Motor neuron (in vitro differentiated cells): ENCODE data around the gene PTRH1. TPM values are rescaled to one million over a fixed set of nuclear protein-coding genes. Genes with fewer than 3 reads are reported as not detected.
"Not testable (repeated sequence)": the region's sequence is repeated elsewhere in the genome, so short reads cannot be mapped to it uniquely, and the experiment has no call there.

Experiments used
- ATAC-seq, 8 experiments: fragments of 200-7000 bp; cut with Tn5 transposase; replicated peaks in 6 of 8; 2 replicates each; pipeline ENCODE4 v1.8.0; 2021; ENCODE audit warnings: mild to moderate bottlenecking in 8 of 8, moderate library complexity in 8 of 8
- H3K27ac ChIP-seq, 2 donors: fragments of 250-450 bp; sonication (Bioruptor Pico); 2 replicates each; pipeline ENCODE4 v1.9.0; 2021; ENCODE audit warnings: antibody characterized with exemption in 2 of 2, mild to moderate bottlenecking in 2 of 2, moderate library complexity in 1 of 2
- H3K4me1 ChIP-seq, 2 donors: fragments of 250-450 bp; sonication (Bioruptor Pico); replicated peaks in 1 of 2; 2 replicates each; pipeline ENCODE4 v1.6.1; 2021; ENCODE audit warnings: antibody characterized with exemption in 2 of 2, mild to moderate bottlenecking in 2 of 2, moderate library complexity in 1 of 2
- H3K4me3 ChIP-seq, 5 donors: fragments of 250-450 bp; sonication (Bioruptor Pico); 2 replicates each; pipeline ENCODE4 v1.9.0; 2021; ENCODE audit warnings: antibody characterized with exemption in 5 of 5, mild to moderate bottlenecking in 5 of 5, moderate library complexity in 4 of 5
- WGBS, 10 experiments: fragments of 450-650 bp; shearing (Covaris generic); methylation state at CpG; one replicate each; pipeline ENCODE4 v1.0.0; 2022; 5-methylcytosine and 5-hydroxymethylcytosine counted together
- in situ Hi-C, 9 experiments: fragments of 400-800 bp; cut with MboI; loops; one replicate each; pipeline ENCODE4 v1.15.0; 2021; ENCODE audit warnings: low sequenced_read_pairs in 9 of 9, low pct_unique_long_range_greater_than_20kb in 2 of 9; ENCODE audit not compliant: unreplicated experiment in 9 of 9
- total RNA-seq, 8 experiments: library from RNA; unstranded; fragments of 300-600 nt; gene quantifications; 2 replicates each; pipeline versions ENCODE4 v1.2.3 to v1.2.4, GENCODE V29; 2022

Gene PTRH1, protein sequence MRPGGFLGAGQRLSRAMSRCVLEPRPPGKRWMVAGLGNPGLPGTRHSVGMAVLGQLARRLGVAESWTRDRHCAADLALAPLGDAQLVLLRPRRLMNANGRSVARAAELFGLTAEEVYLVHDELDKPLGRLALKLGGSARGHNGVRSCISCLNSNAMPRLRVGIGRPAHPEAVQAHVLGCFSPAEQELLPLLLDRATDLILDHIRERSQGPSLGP
- total RNA-seq = 10 to 100 TPM in 4 of 8 experiments, 1 to 10 TPM in 4; 6.1 to 48.9 (median 11.5) TPM

GRCh38 chr9:127715470-127716337 is at the start of gene PTRH1, which contains the start of gene TTC16:
Gene PTRH1 (minus strand): TSS chr9:127715663. CDS start chr9:127715639, 24 bp downstream.
Gene TTC16 (plus strand): TSS chr9:127716079. CDS start chr9:127716146, 67 bp downstream.
- Histone ChIP-seq H3K27ac (no peak within 1 kb of the TSS), H3K4me3 (peak within 1 kb of the TSS; percentile 53 to 86 (median 68)), H3K4me1 (peaks cover 18 to 23% of the 10 kb centered on the region in 2 donors)
- in situ Hi-C loops = loop anchor here in 1 of 9 experiments (10.0 kb wide), 1 partner anchor 121 kb away; no protein-coding TSS in a partner anchor
- 0 to 23% (median 1%) methylated on average over 1 to 20 of the region's 65 CpGs; no CpG with 5 or more reads in 4 of the 10 experiments for WGBS, 10 experiments
- peak; percentile 87 to 95 (median 92) for ATAC-seq

GRCh38 chr9:127763918-127764384 is 48.5 kb upstream of the PTRH1 start:
- no peak overlapping the region for H3K27ac ChIP-seq
- 10 to 100% (median 67%) methylated on average over 1 to 3 of the region's 7 CpGs; no CpG with 5 or more reads in 4 of the 10 experiments for WGBS, 10 experiments

DNA sequence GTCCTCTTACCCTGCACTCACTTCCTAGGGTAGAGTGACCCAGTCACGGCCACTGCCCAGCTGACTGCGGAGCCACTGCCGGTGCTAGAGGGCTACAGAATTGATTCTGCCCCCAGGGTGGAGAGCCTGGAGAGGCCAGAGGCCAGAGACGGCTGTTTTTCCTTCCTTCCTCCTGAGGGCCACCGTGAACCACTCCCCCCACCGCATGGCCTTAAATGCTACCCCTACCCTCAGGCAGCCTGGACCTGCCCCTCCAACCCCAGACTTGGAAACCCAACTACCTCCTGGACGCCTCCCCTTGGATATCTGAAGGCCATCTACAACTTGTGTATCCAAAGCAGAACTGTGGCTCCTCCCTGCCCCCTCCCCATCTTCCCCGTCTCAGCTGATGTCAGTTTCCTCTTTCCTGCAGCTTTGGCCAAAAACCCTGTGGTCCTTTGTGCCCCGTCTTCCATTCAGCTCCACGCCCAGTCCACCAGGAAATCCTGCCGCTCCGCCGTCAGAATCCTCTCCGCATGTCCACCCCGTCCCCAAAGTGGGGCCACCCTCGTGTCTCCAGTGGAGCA is 46.7 kb upstream of the PTRH1 start:
- 40 to 76% (median 49%) methylated on average over 1 to 5 of the region's 16 CpGs; no CpG with 5 or more reads in 6 of the 10 experiments for WGBS, 10 experiments
- H3K4me1 ChIP-seq = peaks cover 0 to 7% of the 10 kb centered on the region in 2 donors
- no peak overlapping the region for H3K27ac ChIP-seq
- peak in 2 of 8 experiments; percentile 10 to 11 for ATAC-seq
- H3K4me3 ChIP-seq = no peak overlapping the region
- in situ Hi-C loops = no loop called here

More at GRCh38 chr9:127763918-127764384, 48.5 kb upstream of the PTRH1 start:
- Histone ChIP-seq H3K4me1 (peaks cover 0 to 12% of the 10 kb centered on the region in 2 donors), H3K4me3 (no peak overlapping the region)
- ATAC-seq = peak in 5 of 8 experiments; percentile 2 to 68 (median 43)
- in situ Hi-C loops = no loop called here

GRCh38 chr9:127761491-127761956 is 46.1 kb upstream of the PTRH1 start:
- Histone ChIP-seq H3K27ac (no peak overlapping the region), H3K4me1 (peaks cover 0 to 7% of the 10 kb centered on the region in 2 donors), H3K4me3 (no peak overlapping the region)
- in situ Hi-C loops = no loop called here
- whole genome bisulfite sequencing, 10 experiments = 0 to 52% (median 35%) methylated on average over 1 to 2 of the region's 5 CpGs; no CpG with 5 or more reads in 4 of the 10 experiments
- ATAC-seq = peak in 6 of 8 experiments; percentile 9 to 66 (median 30)

GRCh38 chr9:127761061-127761460 is 45.6 kb upstream of the PTRH1 start:
- Histone ChIP-seq H3K27ac (no peak overlapping the region), H3K4me3 (no peak overlapping the region), H3K4me1 (peaks cover 0 to 7% of the 10 kb centered on the region in 2 donors)
- 76 to 100% (median 80%) methylated on average over 1 to 4 of the region's 5 CpGs; no CpG with 5 or more reads in 3 of the 10 experiments for WGBS, 10 experiments
- in situ Hi-C loops = no loop called here
- no peak for ATAC-seq

DNA sequence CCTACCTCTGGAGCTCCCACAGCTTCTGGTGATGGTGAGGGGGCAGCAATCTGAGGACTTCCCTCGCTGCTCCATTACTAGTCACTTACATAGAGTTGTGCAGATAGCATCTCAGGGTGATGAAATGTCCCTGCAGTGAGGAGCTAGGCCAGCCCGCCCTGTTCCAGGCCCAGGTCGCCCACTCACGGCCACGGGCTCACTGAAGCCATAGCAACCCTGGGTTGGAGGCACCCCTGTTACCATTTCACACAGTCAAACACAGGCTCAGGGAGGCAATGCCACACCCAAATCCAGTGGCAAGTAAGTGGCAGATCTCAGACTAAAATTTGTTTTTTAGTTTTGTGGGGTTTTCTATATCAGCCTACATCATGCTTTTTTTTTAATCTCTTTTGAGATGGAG is 43.4 kb upstream of the PTRH1 start:
- Histone ChIP-seq H3K4me3 (no peak overlapping the region), H3K27ac (no peak overlapping the region), H3K4me1 (peaks cover 0 to 7% of the 10 kb centered on the region in 2 donors)
- ATAC-seq = no peak
- in situ Hi-C loops = no loop called here
- 57 to 100% (median 72%) methylated on average over 1 to 3 of the region's 5 CpGs; no CpG with 5 or more reads in 5 of the 10 experiments for WGBS, 10 experiments

GRCh38 chr9:127756776-127757175 is 41.3 kb upstream of the PTRH1 start:
- H3K4me3 ChIP-seq, H3K27ac ChIP-seq, ATAC-seq, in situ Hi-C loops: not testable (repeated sequence)
- 31 to 81% (median 76%) methylated on average over 2 to 8 of the region's 11 CpGs; no CpG with 5 or more reads in 2 of the 10 experiments for WGBS, 10 experiments
- H3K4me1 ChIP-seq = peaks cover 6 to 14% of the 10 kb centered on the region in 2 donors

- no peak for ATAC-seq
- H3K4me1 ChIP-seq = peaks cover 2 to 14% of the 10 kb centered on the region in 2 donors
- 50 to 100% (median 80%) methylated on average over 1 to 2 of the region's 3 CpGs; no CpG with 5 or more reads in 5 of the 10 experiments for WGBS, 10 experiments
- in situ Hi-C loops = no loop called here
- H3K27ac ChIP-seq = no peak overlapping the region
- no peak overlapping the region for H3K4me3 ChIP-seq
Measured at GRCh38 chr9:127756233-127756632, 40.8 kb upstream of the PTRH1 start.

DNA sequence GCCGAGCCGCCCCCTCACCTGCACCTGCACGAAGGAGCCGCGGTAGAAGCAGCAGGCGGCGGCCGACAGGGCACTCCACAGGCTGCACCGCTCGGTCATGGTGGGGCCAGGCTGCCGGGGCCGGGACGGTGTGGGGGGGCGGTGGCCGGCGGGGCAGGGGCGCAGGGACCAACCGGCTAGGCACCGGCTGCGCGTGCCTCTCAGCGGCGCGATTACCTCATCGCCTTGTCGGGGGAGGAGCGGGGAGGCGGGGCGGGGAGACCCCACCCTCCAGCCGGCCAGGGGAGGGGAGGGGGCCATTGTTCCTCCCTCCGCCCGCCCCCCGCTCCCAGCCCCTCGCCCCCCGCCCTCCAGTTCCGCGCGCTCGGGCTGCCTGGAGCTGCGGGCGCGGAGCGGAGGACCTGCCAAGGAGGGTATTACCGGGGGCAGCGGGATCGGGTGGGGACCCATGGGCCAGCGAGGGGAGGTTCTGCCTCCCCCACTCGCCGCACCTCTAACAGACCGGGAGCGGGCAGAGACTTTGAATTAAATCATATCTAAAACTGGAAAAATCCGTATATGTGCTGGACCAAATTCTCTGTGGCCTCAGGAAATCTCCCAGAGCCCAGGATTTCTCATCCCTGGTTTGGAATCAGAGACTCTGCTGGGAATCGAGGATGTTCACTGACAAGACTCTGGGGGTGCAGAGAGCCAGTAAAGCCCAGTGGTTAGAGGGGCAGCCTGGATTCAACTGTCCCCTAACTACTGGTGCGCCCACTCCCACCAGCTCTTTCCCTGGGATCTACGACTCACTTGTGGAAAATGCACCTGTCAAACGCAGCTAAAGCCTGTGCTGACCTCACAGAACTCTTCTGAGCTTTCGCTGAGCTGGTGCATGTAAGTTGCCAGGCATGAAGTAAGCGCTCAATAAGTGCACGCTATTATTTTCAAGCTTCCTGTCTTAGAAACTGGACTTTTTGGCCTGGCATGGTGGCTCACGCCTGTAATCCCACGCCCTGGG is 39.9 kb upstream of the PTRH1 start:
- Histone ChIP-seq H3K4me1 (peaks cover 2 to 14% of the 10 kb centered on the region in 2 donors), H3K4me3 (peak overlapping the region; percentile 61 to 93 (median 73)), H3K27ac (peak overlapping the region; percentile 80 to 94)
- 9 to 80% (median 34%) methylated on average over 1 to 8 of the region's 61 CpGs; no CpG with 5 or more reads in 4 of the 10 experiments for WGBS, 10 experiments
- peak in 6 of 8 experiments; percentile 43 to 80 (median 76) for ATAC-seq
- in situ Hi-C loops = no loop called here

GRCh38 chr9:127754099-127755060 is 38.9 kb upstream of the PTRH1 start:
- Histone ChIP-seq H3K4me3 (peak overlapping the region; percentile 61 to 93 (median 73)), H3K27ac (peak overlapping the region; percentile 80 to 94), H3K4me1 (peaks cover 2 to 14% of the 10 kb centered on the region in 2 donors)
- no CpG with 5 or more reads among the region's 86 CpGs for WGBS, 10 experiments
- in situ Hi-C loops = no loop called here
- ATAC-seq = peak; percentile 64 to 91 (median 78)
